Measurements from ENCODE around the gene RIC8A. TPM values are rescaled to one million over a fixed set of nuclear protein-coding genes. Genes with fewer than 3 reads are reported as not detected.

The RIC8A gene
- polyA plus RNA-seq, 1 donor from 2014 or later, result 128 TPM

DNA sequence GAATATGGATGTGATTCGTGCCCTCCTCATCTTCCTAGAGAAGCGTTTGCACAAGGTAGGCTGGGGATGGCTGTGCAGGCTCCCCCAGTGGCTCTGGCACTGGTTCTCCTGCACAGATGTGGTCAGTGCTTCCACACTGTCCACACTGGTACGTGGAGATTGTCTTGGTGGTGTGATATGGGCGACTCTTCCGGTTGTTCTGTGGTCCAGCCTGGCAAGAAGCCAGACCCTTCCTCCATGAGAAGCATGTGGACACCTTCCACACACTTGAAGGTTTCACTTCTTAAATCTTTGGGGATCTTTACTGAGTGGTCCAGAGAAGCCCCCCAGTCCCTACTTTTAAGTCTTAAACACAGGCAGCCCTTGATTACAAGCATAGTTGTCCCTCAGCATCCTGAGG, 3.8 kb downstream of the RIC8A start:
- Histone ChIP-seq H2AFZ (ENCODE audit: low read depth, low read length) (no peak overlapping the region), H3F3A (ENCODE audit: insufficient read depth, low read length, poor library complexity, severe bottlenecking) (no peaks in the 10 kb centered on the region), H3K9me2 (ENCODE audit: insufficient read depth, low read length) (no peaks in the 10 kb centered on the region), H3K27me3 (ENCODE audit: insufficient read depth, low read depth, low read length) (no peaks in the 10 kb centered on the region), H3K36me3 (ENCODE audit: insufficient read depth, low read length) (no peaks in the 10 kb centered on the region), H3K9ac (ENCODE audit: low read length) (no peak overlapping the region), H3K79me2 (replicated peaks; ENCODE audit: insufficient read depth, low read length) (peaks cover 22% of the 10 kb centered on the region), H3K27ac (ENCODE audit: low read length) (no peak overlapping the region), H3K4me3 (ENCODE audit: low read length) (no peak overlapping the region), H3K9me3 (ENCODE audit: low read length) (no peaks in the 10 kb centered on the region), H4K20me1 (ENCODE audit: insufficient read depth) (peaks cover 3% of the 10 kb centered on the region), H3K4me2 (ENCODE audit: low read length) (no peak overlapping the region)
- TF ChIP-seq TAF1 (IDR thresholded peaks at IDR 0.05; ENCODE audit: low read depth), result no peak
- no peak for TF ChIP-seq EZH2 (IDR thresholded peaks at IDR 0.05; ENCODE audit: borderline replicate concordance, insufficient read depth, low read length, poor library complexity, severe bottlenecking)
- no peak for TF ChIP-seq MXI1 (conservative IDR thresholded peaks at IDR 0.05; ENCODE audit: poor library complexity, severe bottlenecking)
- TF ChIP-seq POLR2AphosphoS5 (IDR thresholded peaks at IDR 0.05), result no peak
- TF ChIP-seq CTCF (IDR thresholded peaks at IDR 0.05; ENCODE audit: poor library complexity, severe bottlenecking), result no peak
- no peak for TF ChIP-seq REST (IDR thresholded peaks at IDR 0.05; ENCODE audit: borderline replicate concordance)
- no peak for TF ChIP-seq RAD21 (conservative IDR thresholded peaks at IDR 0.05)
- no peak for TF ChIP-seq SMC3 (conservative IDR thresholded peaks at IDR 0.05; ENCODE audit: poor library complexity)
- no peak for TF ChIP-seq EP300 (conservative IDR thresholded peaks at IDR 0.05; ENCODE audit: poor library complexity, severe bottlenecking)

- Histone ChIP-seq H3K9ac (ENCODE audit: low read length) (no peak overlapping the region), H3K4me2 (ENCODE audit: low read length) (no peak overlapping the region), H3K27ac (ENCODE audit: low read length) (no peak overlapping the region), H3K36me3 (ENCODE audit: insufficient read depth, low read length) (no peaks in the 10 kb centered on the region), H3K4me3 (ENCODE audit: low read length) (no peak overlapping the region), H3K9me2 (ENCODE audit: insufficient read depth, low read length) (no peaks in the 10 kb centered on the region), H3F3A (ENCODE audit: insufficient read depth, low read length, poor library complexity, severe bottlenecking) (no peaks in the 10 kb centered on the region), H2AFZ (ENCODE audit: low read depth, low read length) (no peak overlapping the region), H3K79me2 (replicated peaks; ENCODE audit: insufficient read depth, low read length) (peaks cover 18% of the 10 kb centered on the region), H3K27me3 (ENCODE audit: insufficient read depth, low read depth, low read length) (no peaks in the 10 kb centered on the region), H4K20me1 (ENCODE audit: insufficient read depth) (peaks cover 3% of the 10 kb centered on the region), H3K9me3 (ENCODE audit: low read length) (no peaks in the 10 kb centered on the region)
- no peak for TF ChIP-seq REST (IDR thresholded peaks at IDR 0.05; ENCODE audit: borderline replicate concordance)
- no peak for TF ChIP-seq MXI1 (conservative IDR thresholded peaks at IDR 0.05; ENCODE audit: poor library complexity, severe bottlenecking)
- TF ChIP-seq POLR2AphosphoS5 (IDR thresholded peaks at IDR 0.05), result no peak
- TF ChIP-seq RAD21 (conservative IDR thresholded peaks at IDR 0.05), result no peak
- TF ChIP-seq EZH2 (IDR thresholded peaks at IDR 0.05; ENCODE audit: borderline replicate concordance, insufficient read depth, low read length, poor library complexity, severe bottlenecking), result no peak
- TF ChIP-seq SMC3 (conservative IDR thresholded peaks at IDR 0.05; ENCODE audit: poor library complexity), result no peak
- TF ChIP-seq EP300 (conservative IDR thresholded peaks at IDR 0.05; ENCODE audit: poor library complexity, severe bottlenecking), result no peak
- no peak for TF ChIP-seq CTCF (IDR thresholded peaks at IDR 0.05; ENCODE audit: poor library complexity, severe bottlenecking)
- TF ChIP-seq TAF1 (IDR thresholded peaks at IDR 0.05; ENCODE audit: low read depth), result no peak
These were observed 4.2 kb downstream of the RIC8A start for GRCh38 chr11:211741-212140.
